GM13976 (cell line): ENCODE measurements around the gene FBN1.

Experiments
- DNase-seq: peaks from one replicate; pipeline ENCODE4 v3.0.0; 2012; ENCODE audit warnings: low spot score
- in situ Hi-C: fragments of 300-500 bp; cut with MboI; formaldehyde crosslinking; loops from one replicate; pipeline ENCODE4 v1.12.0; 2022; ENCODE audit warnings: low sequenced_read_pairs, mixed read lengths, inconsistent platforms; ENCODE audit not compliant: unreplicated experiment
- TF ChIP-seq, protein P1 (sequence below): IDR thresholded peaks from 2 replicates; pipeline ENCODE4 v1.5.1; 2012; ENCODE audit warnings: borderline replicate concordance, mild to moderate bottlenecking; ENCODE audit not compliant: insufficient read depth; ENCODE audit errors: extremely low read depth, missing control alignments, control extremely low read depth

The FBN1 gene

DNA sequence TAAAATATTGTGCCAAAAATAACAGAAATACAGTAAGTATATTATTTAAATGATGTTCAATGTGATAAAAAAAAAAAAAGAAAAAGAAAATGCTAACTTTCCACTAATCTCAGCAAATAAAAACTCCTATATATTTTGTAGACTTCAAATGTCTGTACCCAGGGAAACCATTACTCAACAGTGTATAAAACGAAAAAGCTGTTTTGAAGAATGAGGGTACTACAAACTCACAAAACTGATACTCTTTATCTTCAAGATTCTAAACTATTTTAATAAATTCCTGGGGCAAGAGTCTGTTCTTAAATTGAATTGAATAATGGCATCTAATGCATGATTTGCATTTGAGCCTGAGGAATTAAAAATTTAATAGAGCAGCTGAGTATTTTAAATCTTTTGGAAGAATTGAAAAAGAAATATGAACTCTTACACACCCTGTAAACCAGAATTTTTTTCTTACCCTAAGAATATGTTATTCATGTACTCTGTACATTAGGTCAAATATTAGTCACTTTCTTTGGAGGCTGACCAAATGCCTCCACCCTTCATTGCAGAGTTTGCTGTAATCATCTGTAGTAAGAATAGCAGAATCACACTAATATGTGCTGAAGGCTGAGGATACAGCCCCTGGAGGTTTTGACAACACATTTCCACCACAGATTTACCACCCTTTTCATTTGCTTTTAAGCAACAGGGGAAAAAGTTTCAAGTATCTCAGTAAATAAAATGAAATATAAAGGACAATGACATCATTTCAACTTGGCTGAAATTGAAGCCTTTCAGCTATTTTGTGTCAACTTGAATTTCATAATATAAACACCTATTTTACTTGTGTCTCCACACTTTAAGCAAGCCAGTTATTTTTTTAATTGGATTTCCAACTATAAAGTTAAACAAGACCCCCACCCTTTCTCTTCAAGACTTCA is 79.7 kb downstream of the FBN1 start:
- TF ChIP-seq, protein P1, sequence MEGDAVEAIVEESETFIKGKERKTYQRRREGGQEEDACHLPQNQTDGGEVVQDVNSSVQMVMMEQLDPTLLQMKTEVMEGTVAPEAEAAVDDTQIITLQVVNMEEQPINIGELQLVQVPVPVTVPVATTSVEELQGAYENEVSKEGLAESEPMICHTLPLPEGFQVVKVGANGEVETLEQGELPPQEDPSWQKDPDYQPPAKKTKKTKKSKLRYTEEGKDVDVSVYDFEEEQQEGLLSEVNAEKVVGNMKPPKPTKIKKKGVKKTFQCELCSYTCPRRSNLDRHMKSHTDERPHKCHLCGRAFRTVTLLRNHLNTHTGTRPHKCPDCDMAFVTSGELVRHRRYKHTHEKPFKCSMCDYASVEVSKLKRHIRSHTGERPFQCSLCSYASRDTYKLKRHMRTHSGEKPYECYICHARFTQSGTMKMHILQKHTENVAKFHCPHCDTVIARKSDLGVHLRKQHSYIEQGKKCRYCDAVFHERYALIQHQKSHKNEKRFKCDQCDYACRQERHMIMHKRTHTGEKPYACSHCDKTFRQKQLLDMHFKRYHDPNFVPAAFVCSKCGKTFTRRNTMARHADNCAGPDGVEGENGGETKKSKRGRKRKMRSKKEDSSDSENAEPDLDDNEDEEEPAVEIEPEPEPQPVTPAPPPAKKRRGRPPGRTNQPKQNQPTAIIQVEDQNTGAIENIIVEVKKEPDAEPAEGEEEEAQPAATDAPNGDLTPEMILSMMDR: no peak
- no peak for DNase-seq
- in situ Hi-C loops: no loop called here

DNA sequence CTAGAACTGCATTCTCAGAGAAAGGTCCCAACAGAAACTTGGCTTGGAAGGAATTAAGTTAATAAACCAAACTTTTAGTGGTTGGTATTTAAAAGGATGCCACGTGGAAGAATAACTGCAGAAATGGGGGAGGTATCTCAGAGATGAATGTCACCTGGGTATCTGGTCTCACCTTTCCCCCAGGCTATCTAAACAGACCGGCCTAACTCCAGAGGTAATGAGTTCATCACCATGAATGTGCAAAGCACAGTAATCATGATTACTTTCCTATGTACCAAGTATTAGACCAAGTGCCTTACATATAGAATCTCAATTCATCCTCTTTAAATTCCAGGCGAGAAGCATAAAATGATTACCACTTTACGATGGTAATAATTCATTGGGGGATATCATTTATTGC is 80.8 kb downstream of the FBN1 start:
- TF ChIP-seq, protein P1: no peak
- DNase-seq: no peak
- in situ Hi-C loops: no loop called here

DNA sequence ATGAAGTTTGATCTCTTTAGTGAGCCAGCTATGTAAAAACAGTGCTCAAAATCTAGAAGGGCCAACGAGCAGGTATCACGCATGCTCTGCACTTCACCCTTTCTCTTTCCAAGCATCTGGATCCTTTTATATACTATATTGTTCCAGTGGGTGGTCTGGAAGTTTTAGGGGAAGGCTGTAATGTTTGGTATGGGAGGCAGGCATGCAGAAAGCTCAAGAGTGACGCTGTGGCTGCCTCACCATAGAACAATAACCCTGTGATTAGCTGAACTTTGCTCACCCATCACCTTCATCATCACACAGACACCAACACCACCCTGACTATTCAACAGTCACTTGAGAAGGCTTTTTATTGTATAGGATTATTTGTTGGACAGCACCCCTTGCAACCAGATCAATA is 81.6 kb downstream of the FBN1 start:
- no peak for DNase-seq
- TF ChIP-seq, protein P1: no peak
- in situ Hi-C loops: no loop called here

DNA sequence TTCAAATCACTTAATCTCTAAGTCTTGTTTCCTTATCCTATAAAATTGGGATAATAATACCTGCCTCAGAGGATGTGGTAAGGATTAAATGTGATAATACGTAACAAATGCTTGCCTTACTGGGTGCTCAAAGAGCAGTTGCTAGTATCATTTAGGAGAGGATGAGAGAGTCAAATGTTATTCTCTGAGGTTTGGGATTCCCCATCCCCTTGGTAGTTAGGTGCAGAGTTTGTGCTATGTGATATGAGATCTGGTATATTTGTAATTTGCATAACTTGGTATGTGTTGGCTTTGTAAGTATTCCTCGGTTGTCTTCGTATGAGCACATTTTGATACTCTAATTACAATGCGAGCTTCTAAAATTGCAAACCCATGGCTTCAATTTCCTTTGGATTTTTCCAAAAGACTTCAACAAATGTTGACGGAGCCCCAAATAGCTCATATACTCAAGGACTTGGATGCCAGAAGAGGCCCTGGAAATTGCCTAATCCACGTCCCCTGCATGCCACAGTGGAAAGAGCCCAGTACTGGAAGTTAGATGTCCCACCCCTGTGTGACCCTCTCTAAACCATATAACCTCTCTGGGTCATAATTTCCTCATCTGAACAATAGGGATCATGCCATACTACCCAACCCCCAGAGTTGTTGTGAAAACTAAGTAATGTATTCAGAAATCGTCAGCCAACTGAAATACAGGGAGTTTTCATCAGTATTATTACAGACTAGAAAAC is 85.0 kb downstream of the FBN1 start:
- in situ Hi-C loops: no loop called here
- DNase-seq: no peak
- TF ChIP-seq, protein P1: no peak

DNA sequence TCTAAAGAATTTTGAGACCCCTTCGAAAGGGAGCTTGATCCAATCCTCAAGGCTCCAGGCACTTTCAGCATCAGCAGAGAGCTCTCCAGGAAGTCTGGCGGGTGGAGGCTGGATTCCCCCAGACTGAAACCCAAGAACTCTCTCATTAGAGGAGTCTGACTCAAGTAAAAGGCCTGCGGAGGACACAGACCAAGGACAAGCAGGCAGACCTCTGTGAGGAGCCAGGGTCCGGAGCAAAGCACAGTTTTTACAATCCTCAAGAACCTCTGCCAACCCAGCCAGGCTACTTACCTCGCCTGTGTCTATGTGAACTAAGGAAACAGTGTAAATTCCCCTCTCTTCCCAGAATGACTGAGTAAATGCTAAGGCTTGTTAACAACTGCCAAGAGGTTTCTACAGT is 86.2 kb downstream of the FBN1 start:
- in situ Hi-C loops: no loop called here
- DNase-seq: no peak
- TF ChIP-seq, protein P1: no peak

DNA sequence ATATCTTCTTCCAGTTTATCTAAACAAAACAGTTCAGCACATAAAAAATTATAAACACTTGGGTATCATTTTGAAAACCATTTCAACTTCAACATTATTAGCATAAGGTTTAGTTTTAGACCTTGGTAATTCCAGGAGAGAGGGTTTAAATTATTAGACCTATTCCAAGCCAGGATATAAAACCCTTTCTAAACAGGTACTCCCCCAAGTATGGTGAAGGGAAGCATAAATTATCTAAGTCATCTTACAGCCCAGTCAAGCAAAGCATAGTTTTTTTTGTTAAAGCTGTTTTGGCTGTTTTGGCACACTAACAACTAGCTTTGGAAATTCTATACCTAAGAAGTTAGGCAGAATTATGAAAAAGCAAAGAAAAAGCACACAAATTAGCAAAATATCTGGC is 87.3 kb downstream of the FBN1 start:
- no peak for DNase-seq
- TF ChIP-seq, protein P1: no peak
- in situ Hi-C loops: no loop called here
